Measurements from ENCODE around the gene RBCK1.

Gene RBCK1

DNA sequence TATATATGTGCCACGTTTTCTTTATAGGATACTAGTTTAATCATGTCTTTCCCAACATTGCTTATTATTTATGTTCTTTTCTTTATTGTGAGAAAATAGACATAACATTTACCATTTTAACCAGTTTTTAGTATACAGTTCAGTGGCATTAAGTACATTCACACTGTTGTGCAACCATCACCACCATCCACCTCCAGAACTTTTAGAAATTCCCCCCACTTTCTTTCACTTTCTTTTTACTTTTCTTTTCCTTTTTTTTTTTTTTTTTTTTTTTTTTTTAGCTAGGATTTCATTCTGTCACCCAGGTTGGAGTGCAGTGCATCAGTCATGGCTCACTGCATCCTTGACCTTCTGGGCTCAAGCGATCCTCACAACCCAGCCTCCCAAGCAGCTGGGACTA is 18.5 kb downstream of the RBCK1 start:
- H3K4me3 ChIP-seq (replicated peaks; ENCODE audit: low read depth, low read length): no peak overlapping the region
- no peaks in the 10 kb centered on the region for H3K27me3 ChIP-seq (replicated peaks; ENCODE audit: control insufficient read depth, insufficient read depth, low read length)
- no peak for DNase-seq (ENCODE audit: extremely low read depth, insufficient read length)
- H3K36me3 ChIP-seq (ENCODE audit: control insufficient read depth, insufficient read depth, low read length): peaks cover 38% of the 10 kb centered on the region
- TF ChIP-seq CTCF (IDR thresholded peaks at IDR 0.05; ENCODE audit: insufficient read depth, low read length, poor library complexity, severe bottlenecking): no peak

DNA sequence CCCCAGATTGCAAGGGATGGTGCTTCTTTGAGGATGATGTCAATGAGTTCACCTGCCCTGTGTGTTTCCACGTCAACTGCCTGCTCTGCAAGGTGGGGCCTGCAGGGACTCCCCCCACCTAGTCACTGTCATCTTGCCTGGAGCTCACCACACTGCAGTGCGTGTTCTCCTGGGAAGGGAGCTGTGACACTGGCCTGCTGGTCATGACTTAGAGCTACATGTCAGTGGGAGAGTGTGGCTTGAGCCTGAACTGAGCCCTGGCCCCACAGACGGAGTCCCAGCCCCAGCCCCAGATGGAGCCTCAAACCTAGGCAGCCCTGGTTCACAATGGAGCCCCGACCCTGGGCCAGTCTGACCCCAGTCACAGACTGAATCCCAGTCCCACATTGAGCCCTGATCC is 19.3 kb downstream of the RBCK1 start:
- no peak for DNase-seq (ENCODE audit: extremely low read depth, insufficient read length)
- Histone ChIP-seq H3K4me3 (replicated peaks; ENCODE audit: low read depth, low read length) (no peak overlapping the region), H3K27me3 (replicated peaks; ENCODE audit: control insufficient read depth, insufficient read depth, low read length) (no peaks in the 10 kb centered on the region), H3K36me3 (ENCODE audit: control insufficient read depth, insufficient read depth, low read length) (peaks cover 37% of the 10 kb centered on the region)
- no peak for TF ChIP-seq CTCF (IDR thresholded peaks at IDR 0.05; ENCODE audit: insufficient read depth, low read length, poor library complexity, severe bottlenecking)

DNA sequence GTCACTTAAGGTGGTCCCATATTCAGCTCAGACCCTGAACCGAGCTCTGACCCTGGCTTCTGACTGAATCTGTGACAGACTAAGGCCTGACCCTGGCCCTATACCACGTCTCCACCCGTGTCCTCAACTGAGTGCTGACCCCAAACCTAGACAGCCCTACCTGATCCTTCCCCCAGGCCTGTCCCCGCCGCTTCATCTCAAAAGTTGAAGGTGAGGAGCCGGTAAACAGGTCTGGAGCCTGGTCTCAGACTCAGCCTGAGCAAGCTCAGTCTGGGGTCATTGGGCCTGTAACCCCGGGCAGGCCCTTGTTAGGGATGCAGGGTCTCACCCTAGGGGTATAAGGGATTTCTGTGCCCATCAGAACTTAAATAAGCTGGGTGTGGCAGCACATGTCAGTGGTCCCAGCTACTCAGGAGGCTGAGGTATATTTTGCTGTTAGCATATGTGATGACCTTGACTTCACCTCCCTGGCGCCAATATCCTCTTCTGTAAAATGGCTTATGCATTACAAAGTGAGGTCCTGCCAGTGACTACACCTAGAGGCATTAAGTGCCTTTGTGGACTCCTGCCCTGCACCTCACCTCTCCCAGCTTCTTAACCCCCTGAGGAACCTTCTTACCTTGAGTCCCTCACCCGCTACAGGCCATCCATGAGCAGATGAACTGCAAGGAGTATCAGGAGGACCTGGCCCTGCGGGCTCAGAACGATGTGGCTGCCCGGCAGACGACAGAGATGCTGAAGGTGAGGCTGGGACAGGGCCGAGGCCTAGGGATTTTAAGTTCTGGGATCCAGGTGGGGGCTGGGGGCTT is 20.0 kb downstream of the RBCK1 start:
- H3K36me3 ChIP-seq (ENCODE audit: control insufficient read depth, insufficient read depth, low read length): peaks cover 40% of the 10 kb centered on the region
- DNase-seq (ENCODE audit: extremely low read depth, insufficient read length): no peak
- H3K4me3 ChIP-seq (replicated peaks; ENCODE audit: low read depth, low read length): no peak overlapping the region
- H3K27me3 ChIP-seq (replicated peaks; ENCODE audit: control insufficient read depth, insufficient read depth, low read length): no peaks in the 10 kb centered on the region
- no peak for TF ChIP-seq CTCF (IDR thresholded peaks at IDR 0.05; ENCODE audit: insufficient read depth, low read length, poor library complexity, severe bottlenecking)

GRCh38 chr20:428658-429200 is 20.6 kb downstream of the RBCK1 start:
- no peak for TF ChIP-seq CTCF (IDR thresholded peaks at IDR 0.05; ENCODE audit: insufficient read depth, low read length, poor library complexity, severe bottlenecking)
- H3K4me3 ChIP-seq (replicated peaks; ENCODE audit: low read depth, low read length): no peak overlapping the region
- peaks cover 39% of the 10 kb centered on the region for H3K36me3 ChIP-seq (ENCODE audit: control insufficient read depth, insufficient read depth, low read length)
- no peak for DNase-seq (ENCODE audit: extremely low read depth, insufficient read length)
- no peaks in the 10 kb centered on the region for H3K27me3 ChIP-seq (replicated peaks; ENCODE audit: control insufficient read depth, insufficient read depth, low read length)

DNA sequence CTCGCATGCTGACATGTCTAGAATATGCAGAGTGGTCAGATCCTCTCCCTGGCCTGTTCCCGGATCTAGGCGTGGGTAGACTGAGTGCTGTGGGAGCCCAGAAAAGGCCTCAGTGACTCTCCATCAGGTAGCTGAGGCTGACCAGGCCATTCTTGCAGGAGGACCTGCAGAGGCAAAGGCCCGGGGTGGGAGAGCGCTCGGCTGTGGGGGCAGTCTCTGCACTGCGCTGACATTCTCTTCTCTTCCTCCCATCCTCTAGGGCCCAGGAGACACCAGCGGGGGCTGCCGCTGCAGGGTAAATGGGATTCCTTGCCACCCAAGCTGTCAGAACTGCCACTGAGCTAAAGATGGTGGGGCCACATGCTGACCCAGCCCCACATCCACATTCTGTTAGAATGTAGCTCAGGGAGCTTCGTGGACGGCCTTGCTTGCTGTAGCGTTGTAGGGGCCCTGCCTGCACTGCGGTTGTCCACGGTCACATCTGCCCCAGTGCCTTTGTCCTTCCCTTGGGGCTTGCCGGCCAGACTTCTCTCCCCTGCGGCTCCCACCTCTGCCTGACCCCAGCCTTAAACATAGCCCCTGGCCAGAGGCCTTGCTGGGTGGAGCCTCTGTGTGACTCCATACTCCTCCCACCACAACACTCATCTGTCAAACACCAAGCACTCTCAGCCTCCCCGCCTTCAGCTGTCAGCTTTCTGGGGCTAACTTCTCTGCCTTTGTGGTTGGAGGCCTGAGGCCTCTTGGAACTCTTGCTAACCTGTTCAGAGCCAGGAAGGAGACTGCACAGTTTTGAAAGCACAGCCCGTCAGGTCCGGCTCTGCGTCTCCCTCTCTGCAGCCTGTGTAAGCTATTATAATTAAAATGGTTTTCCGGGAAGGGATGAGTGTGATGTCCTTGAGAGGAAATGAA is 22.2 kb downstream of the RBCK1 start:
- TF ChIP-seq CTCF (IDR thresholded peaks at IDR 0.05; ENCODE audit: insufficient read depth, low read length, poor library complexity, severe bottlenecking): no peak
- no peaks in the 10 kb centered on the region for H3K27me3 ChIP-seq (replicated peaks; ENCODE audit: control insufficient read depth, insufficient read depth, low read length)
- no peak for DNase-seq (ENCODE audit: extremely low read depth, insufficient read length)
- H3K4me3 ChIP-seq (replicated peaks; ENCODE audit: low read depth, low read length): no peak overlapping the region
- peaks cover 38% of the 10 kb centered on the region for H3K36me3 ChIP-seq (ENCODE audit: control insufficient read depth, insufficient read depth, low read length)

All from GM06990 (cell line).